ENCODE results near the gene ST8SIA2.

Gene ST8SIA2

DNA sequence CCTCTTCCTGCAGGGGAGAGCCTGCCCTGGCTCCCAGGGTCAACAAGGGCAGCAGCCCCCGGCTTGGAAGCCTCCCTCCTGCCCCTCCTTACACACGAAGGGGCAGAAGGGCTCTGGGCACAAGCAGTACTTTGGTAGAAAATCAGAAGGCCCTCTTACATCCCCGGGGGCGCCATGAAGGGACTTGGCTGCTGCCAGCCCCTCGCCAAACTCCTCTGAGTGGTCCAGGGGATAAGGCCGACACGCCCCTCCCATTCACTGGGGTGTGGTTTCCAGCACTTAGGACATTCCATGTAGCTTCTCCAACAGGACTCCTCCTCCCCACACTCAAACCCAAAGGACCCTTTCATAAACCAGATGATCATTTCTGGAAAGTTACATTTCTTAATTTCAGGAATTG lies 1.2 kb upstream of the ST8SIA2 start:
- Histone ChIP-seq H3K9me3 (ENCODE audit: low read depth, low read length) (no peaks in the 10 kb centered on the region), H3K36me3 (ENCODE audit: insufficient read depth, low read length) (no peaks in the 10 kb centered on the region), H3K4me3 (no peak overlapping the region), H3K27ac (no peak overlapping the region), H3K9ac (ENCODE audit: insufficient read length) (no peak overlapping the region)
- DNase-seq (ENCODE audit: low read depth, low spot score) = no peak
- no peak for TF ChIP-seq EZH2 (IDR thresholded peaks at IDR 0.05)
- TF ChIP-seq FOXP2 (optimal IDR thresholded peaks at IDR 0.05; ENCODE audit: control extremely low read depth, extremely low read length, insufficient read depth) = no peak
- no peak for TF ChIP-seq POLR2AphosphoS5 (IDR thresholded peaks at IDR 0.05; ENCODE audit: borderline replicate concordance, low read depth, low read length)

DNA sequence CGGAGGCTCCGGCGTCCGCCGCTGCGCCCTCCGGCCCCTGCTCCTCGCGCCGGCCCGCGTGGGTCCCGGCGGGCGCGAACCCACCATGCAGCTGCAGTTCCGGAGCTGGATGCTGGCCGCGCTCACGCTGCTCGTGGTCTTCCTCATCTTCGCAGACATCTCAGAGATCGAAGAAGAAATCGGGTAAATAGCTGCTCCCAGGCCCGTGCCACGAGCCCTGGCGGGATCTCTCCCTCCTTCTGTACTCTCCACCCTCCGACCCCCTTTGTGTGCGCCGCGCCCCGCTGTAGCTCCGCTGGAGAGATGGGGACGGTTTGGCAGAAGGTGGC lies 263 bp downstream of the ST8SIA2 start:
- Histone ChIP-seq H3K36me3 (ENCODE audit: insufficient read depth, low read length) (no peaks in the 10 kb centered on the region), H3K9ac (ENCODE audit: insufficient read length) (peak overlapping the region; percentile 41), H3K4me3 (peak overlapping the region; percentile 78), H3K27ac (no peak overlapping the region), H3K9me3 (ENCODE audit: low read depth, low read length) (no peaks in the 10 kb centered on the region)
- TF ChIP-seq POLR2AphosphoS5 (IDR thresholded peaks at IDR 0.05; ENCODE audit: borderline replicate concordance, low read depth, low read length) = no peak
- TF ChIP-seq FOXP2 (optimal IDR thresholded peaks at IDR 0.05; ENCODE audit: control extremely low read depth, extremely low read length, insufficient read depth) = no peak
- no peak for DNase-seq (ENCODE audit: low read depth, low spot score)

DNA sequence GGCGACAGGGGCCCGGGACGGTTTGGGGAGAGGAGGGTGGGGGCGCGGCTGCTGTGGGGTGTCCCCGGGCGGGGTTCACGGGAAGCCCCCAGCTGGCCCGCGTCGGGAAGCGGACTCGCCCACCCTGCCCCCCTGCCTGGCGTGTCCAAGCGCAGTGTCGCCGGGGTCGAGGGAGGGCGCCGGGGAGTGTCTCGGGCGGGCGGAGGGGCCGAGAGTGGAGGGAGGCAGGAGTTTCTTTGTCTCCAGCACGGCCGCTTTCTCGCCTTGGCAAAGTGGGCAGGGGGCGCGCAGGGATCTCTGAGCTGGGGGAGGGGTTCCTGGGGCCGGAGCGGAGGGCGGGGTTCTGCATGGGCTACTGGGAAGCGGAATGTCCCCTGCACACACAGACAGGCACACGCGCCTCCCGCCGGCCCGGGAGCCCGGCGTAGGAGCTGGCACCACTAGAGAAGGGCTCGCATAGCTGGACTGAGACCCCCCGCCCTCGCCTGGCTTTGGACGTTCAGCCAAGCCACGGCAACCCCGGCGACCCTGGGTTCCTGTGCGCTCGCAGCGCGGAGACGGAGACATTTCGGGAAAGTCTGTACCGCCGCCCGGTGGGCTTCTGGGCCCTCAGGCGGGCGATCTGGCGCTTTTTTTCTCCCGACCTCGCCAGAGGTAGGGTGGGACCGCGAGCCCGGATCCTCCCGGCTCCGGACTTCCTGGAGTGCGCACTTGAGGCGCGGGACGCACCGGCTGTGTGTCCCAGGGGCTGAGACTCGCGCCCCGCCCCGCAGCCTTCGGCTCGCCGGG lies 822 bp downstream of the ST8SIA2 start:
- no peak for TF ChIP-seq FOXP2 (optimal IDR thresholded peaks at IDR 0.05; ENCODE audit: control extremely low read depth, extremely low read length, insufficient read depth)
- no peak for TF ChIP-seq EZH2 (IDR thresholded peaks at IDR 0.05)
- no peak for TF ChIP-seq POLR2AphosphoS5 (IDR thresholded peaks at IDR 0.05; ENCODE audit: borderline replicate concordance, low read depth, low read length)
- H3K9ac ChIP-seq (ENCODE audit: insufficient read length) = peak overlapping the region; percentile 41
- DNase-seq (ENCODE audit: low read depth, low spot score) = no peak
- no peaks in the 10 kb centered on the region for H3K9me3 ChIP-seq (ENCODE audit: low read depth, low read length)
- no peaks in the 10 kb centered on the region for H3K36me3 ChIP-seq (ENCODE audit: insufficient read depth, low read length)
- H3K4me3 ChIP-seq = peak overlapping the region; percentile 78
- no peak overlapping the region for H3K27ac ChIP-seq

DNA sequence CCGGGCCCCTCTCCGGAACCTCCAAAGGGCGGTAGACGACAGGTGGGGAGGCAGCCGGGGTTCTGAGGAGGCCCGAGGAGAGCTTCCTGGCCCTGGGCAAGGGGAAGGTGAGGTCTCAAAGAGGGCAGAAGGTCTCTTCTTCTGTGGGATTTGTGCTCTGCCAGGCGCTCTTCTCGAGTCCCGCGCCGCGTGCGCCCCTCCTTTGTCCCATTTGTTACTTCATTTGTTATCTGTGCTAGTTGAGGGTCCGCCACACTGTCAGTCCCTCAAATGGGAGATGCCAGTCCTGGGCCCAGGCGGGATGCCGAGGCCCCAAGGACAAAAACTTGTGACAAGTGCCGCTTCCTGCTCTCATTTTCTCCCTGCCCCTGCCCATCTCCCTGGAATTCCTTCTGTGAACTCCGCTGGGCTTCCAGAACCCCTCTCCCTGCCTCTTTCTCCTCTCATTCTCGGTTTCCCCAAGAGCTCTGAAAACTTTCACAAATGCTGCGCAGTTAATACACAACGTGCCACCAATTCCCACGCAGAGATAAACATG lies 1.5 kb downstream of the ST8SIA2 start:
- no peaks in the 10 kb centered on the region for H3K9me3 ChIP-seq (ENCODE audit: low read depth, low read length)
- H3K9ac ChIP-seq (ENCODE audit: insufficient read length) = no peak overlapping the region
- DNase-seq (ENCODE audit: low read depth, low spot score) = no peak
- no peaks in the 10 kb centered on the region for H3K36me3 ChIP-seq (ENCODE audit: insufficient read depth, low read length)
- H3K4me3 ChIP-seq = peak overlapping the region; percentile 78
- TF ChIP-seq FOXP2 (optimal IDR thresholded peaks at IDR 0.05; ENCODE audit: control extremely low read depth, extremely low read length, insufficient read depth) (no peak), EZH2 (IDR thresholded peaks at IDR 0.05) (no peak), POLR2AphosphoS5 (IDR thresholded peaks at IDR 0.05; ENCODE audit: borderline replicate concordance, low read depth, low read length) (no peak)
- H3K27ac ChIP-seq = no peak overlapping the region

DNA sequence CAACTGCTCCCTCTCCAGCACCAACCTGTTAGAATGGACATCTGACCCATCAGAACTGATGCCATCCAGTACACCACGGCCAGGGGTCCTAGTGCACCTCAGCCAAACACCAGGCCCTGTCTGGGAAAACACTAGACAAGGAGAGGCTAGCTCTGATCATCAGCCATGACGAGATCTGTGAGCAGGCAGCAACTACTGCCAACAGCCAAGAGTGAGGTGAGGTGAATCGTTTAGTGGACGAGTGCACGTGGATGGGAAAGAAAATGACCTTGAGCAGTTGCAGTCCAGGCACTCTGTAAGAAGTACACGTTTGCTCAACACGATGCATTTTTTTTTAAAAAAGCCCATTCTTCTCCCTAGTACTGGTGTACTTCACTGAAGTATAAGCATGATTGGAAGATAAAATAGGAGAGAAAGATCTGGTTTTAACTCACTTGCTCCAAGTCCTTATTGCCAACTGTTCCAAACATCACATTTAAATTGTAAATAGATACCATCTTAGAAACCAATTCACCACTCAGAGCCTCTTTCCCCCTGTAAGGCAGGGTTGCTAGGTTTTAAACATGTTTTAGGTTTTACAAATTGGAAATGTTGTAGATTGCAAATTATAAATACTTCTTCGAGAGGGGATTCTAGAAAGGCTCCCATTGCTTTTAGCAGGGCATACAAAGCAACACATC lies 5.7 kb downstream of the ST8SIA2 start:
- no peak for DNase-seq (ENCODE audit: low read depth, low spot score)
- no peaks in the 10 kb centered on the region for H3K36me3 ChIP-seq (ENCODE audit: insufficient read depth, low read length)
- H3K9ac ChIP-seq (ENCODE audit: insufficient read length) = no peak overlapping the region
- H3K27ac ChIP-seq = no peak overlapping the region
- TF ChIP-seq FOXP2 (optimal IDR thresholded peaks at IDR 0.05; ENCODE audit: control extremely low read depth, extremely low read length, insufficient read depth) (no peak), EZH2 (IDR thresholded peaks at IDR 0.05) (no peak), POLR2AphosphoS5 (IDR thresholded peaks at IDR 0.05; ENCODE audit: borderline replicate concordance, low read depth, low read length) (no peak)
- no peak overlapping the region for H3K4me3 ChIP-seq
- no peaks in the 10 kb centered on the region for H3K9me3 ChIP-seq (ENCODE audit: low read depth, low read length)

DNA sequence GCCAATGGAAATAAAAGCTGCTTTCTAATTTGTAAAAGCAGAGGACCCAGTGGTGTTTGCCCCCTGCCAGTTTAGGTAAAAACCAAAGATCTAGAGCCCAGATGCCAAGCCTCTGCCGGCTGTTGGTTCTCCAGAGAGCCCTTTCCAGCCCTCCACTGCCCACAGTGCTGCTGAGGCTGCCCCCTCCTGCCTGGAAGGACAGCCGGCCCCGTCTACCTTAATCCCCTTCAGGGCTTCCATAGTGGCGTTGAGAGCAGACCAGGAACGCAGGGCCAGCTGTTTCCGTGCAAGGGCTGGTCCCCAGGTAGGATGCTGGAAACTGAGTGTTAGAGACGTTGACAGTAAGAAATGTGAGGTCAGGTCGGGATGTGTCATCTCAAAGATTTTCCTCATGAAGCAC lies 6.9 kb downstream of the ST8SIA2 start:
- no peak overlapping the region for H3K9ac ChIP-seq (ENCODE audit: insufficient read length)
- no peak overlapping the region for H3K27ac ChIP-seq
- TF ChIP-seq EZH2 (IDR thresholded peaks at IDR 0.05) (no peak), FOXP2 (optimal IDR thresholded peaks at IDR 0.05; ENCODE audit: control extremely low read depth, extremely low read length, insufficient read depth) (no peak), POLR2AphosphoS5 (IDR thresholded peaks at IDR 0.05; ENCODE audit: borderline replicate concordance, low read depth, low read length) (no peak)
- DNase-seq (ENCODE audit: low read depth, low spot score) = no peak
- no peak overlapping the region for H3K4me3 ChIP-seq
- no peaks in the 10 kb centered on the region for H3K9me3 ChIP-seq (ENCODE audit: low read depth, low read length)
- no peaks in the 10 kb centered on the region for H3K36me3 ChIP-seq (ENCODE audit: insufficient read depth, low read length)

DNA sequence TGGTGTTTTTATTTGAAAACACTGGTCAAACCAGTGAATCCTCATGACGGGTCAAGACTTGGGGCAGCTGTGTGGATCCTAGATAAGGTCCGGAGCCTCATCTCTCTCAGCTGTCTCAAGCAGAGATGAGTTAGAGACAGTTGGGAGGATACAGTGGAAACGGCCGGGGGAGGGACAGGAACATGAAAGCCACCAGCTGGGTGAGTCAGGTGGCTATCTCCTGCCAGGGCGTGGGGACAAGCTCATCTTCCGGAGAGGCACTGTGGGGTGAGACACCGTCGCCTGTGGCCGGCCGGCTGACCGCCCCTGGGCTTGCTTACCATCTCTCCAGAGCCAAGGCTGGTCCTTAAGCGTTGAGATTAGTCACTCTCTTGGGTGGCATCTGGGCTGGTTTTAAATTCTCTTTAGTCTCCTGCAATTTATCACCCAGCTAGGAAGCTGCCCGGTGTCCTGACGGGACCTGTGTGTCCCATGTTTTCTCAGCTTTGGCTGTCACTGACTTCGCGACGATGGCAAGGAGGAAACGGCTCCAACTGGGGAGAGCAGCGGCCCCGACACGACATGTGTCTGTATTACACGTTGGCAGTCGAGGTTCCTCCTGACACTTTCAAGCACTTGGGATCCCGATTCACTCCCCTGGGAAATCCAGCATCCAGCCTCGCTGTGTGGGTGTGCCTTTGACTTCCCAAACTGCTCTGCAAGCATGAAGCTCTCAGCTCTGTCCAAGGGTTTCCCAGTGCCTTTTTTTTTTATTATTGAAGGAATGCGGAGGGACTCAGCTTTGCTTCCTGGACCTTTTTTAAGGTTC lies 7.5 kb downstream of the ST8SIA2 start:
- no peak for TF ChIP-seq POLR2AphosphoS5 (IDR thresholded peaks at IDR 0.05; ENCODE audit: borderline replicate concordance, low read depth, low read length)
- Histone ChIP-seq H3K9me3 (ENCODE audit: low read depth, low read length) (no peaks in the 10 kb centered on the region), H3K9ac (ENCODE audit: insufficient read length) (no peak overlapping the region), H3K27ac (no peak overlapping the region), H3K36me3 (ENCODE audit: insufficient read depth, low read length) (no peaks in the 10 kb centered on the region), H3K4me3 (no peak overlapping the region)
- DNase-seq (ENCODE audit: low read depth, low spot score) = no peak

DNA sequence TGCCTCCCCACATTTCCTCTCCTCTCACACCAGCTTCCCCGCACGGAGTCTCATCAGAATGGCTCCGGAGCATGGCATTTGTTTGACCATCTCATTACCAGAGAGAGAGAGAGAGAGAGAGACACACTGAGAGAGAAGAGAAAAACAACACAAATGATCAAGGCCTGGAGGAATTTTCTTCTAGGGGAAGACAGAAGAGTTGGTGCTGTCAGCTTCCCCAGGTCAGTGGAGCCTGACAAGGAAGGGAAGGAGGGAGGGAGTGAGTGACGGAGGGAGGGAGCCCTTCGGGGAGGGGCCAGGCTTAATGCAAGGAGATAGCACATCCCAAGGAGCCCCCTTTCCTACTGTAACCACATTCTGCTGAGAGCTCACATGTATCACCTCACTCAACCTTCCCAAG lies 9.1 kb downstream of the ST8SIA2 start:
- TF ChIP-seq EZH2 (IDR thresholded peaks at IDR 0.05) (no peak), FOXP2 (optimal IDR thresholded peaks at IDR 0.05; ENCODE audit: control extremely low read depth, extremely low read length, insufficient read depth) (no peak), POLR2AphosphoS5 (IDR thresholded peaks at IDR 0.05; ENCODE audit: borderline replicate concordance, low read depth, low read length) (no peak)
- no peaks in the 10 kb centered on the region for H3K9me3 ChIP-seq (ENCODE audit: low read depth, low read length)
- DNase-seq (ENCODE audit: low read depth, low spot score) = no peak
- no peak overlapping the region for H3K4me3 ChIP-seq
- H3K27ac ChIP-seq = no peak overlapping the region
- H3K9ac ChIP-seq (ENCODE audit: insufficient read length) = no peak overlapping the region
- no peaks in the 10 kb centered on the region for H3K36me3 ChIP-seq (ENCODE audit: insufficient read depth, low read length)

Data from SK-N-MC (cell line).